Tibial nerve (tissue), 3 donors: ENCODE results near the gene MSRB3.
"Not testable (repeated sequence)": the region's sequence is repeated elsewhere in the genome, so short reads cannot be mapped to it uniquely, and the experiment has no call there.

ENCODE experiments used
- EP300 ChIP-seq, 2 donors: sonication (generic); formaldehyde crosslinking; IDR thresholded peaks; one replicate each; pipeline ENCODE4 v1.6.1; 2017; ENCODE audit warnings: antibody characterized with exemption in 2 of 2, mild to moderate bottlenecking in 1 of 2
- POLR2A ChIP-seq, 2 donors: fragments of 450-650 bp; IDR thresholded peaks; one replicate each; pipeline ENCODE4 v1.6.1; 2017; ENCODE audit warnings: antibody characterized with exemption in 2 of 2, mild to moderate bottlenecking in 2 of 2, moderate library complexity in 2 of 2

GRCh38 chr12:65483891-65484516, 205.5 kb downstream of the MSRB3 start:
- TF ChIP-seq POLR2A, EP300 (IDR thresholded peaks at IDR 0.05): not testable (repeated sequence)
